Inflammatory macrophage treated with lipopolysaccharide for 1 hour (primary cell): ENCODE data around the gene BEST4.
A peak's percentile ranks its signal among the peaks of the same experiment; 100 is the strongest.
"Not testable (repeated sequence)": the region's sequence is repeated elsewhere in the genome, so short reads cannot be mapped to it uniquely, and the experiment has no call there.

Source experiments
- DNase-seq, 2 donors: peaks; one replicate each; pipeline ENCODE4 v3.0.0-alpha.2; 2020 to 2022

BEST4 gene

DNA sequence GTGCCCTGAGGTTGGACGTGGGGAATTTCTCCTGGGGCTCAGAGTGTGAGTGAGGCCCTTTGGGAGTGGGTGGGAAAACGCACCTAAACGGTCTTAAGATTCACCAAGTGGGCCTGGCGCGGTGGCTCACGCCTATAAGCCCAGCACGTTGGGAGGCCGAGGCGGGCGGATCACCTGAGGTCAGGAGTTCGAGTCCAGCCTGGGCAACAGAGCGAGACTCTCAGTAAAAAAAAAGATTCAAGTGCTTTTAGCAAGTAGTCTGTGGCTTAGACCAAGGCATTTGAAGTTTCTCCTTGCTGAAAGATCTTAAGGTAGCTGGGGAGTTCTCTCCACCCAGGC, 11.3 kb downstream of the BEST4 start:
- DNase-seq = no peak

DNA sequence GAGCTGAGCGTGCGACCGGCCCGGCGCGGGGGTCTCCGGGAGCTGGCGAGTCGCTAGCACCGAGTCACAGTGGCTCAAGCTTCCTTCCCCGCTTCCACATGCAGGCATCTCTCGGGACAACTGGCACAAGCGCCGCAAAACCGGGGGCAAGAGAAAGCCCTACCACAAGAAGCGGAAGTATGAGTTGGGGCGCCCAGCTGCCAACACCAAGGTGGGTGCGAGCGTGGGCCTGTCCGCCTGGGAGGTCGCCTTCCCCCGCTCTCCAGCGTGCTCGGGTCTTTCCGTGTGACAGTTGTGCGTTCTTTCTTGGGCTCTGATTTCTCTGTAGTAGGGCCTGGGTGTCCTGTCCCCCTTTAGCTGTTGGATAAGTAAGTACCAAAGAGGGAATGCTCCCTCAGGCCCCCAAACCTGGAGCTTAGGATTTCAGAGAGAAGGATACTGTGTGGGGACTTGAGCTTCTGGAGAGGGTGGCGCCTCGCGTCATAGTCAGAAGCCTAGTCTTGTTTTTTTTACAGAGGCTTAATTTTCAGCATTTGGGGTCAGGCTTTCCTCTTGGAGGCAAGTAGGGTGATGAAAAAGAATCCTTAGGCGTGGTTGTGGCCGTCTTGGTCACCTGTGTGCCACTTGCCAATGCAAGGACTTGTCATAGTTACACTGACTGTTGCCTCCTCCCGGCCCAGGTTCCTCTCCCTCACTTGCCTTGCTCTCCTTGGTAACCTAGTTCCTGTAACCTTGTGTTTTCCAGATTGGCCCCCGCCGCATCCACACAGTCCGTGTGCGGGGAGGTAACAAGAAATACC, 11.8 kb downstream of the BEST4 start:
- DNase-seq = peak; percentile 28

DNA sequence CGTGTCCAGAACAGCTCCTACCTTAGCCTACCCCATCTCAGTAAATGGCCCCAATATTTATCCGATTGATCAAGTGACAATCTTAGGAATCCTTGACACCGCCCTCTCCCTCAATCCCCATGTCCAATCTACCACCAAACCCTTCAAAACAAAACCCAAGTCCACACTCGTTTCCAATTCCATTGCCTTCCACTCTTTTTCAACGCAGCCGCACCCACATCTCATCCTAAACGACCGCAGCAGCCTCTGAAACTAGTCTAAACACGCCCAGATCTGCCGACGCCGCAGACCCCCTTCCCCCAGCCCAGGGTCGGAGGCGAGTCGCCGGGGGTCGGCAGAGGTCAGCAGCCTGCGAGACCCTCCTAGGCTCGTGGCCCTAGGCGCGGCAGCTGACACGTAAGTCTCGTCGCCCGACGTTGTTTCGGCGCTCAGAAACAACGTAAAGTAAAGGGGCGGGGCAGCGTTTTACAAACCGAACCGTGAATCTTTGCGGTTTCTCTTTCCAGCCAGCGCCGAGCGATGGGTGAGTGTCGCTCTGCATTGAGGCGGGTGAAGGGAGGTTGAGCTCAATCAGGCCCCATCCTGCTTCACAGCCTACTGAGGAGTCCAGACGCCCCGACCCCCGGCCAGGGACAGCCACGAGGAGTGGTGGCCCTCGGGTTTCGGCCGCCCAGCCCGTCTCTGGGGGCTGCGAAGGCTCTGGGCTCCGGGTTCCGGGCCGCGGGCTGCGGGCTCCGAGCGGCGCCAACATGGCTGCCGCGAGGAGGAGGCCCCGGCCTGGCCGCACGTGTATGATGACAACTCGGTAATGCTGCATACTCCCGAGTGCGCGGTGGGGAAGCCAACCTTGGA, 12.7 kb downstream of the BEST4 start, which contains the start of gene RPS8:
Gene RPS8 (plus strand): TSS at position 463 of the 852 bp plus-strand sequence. CDS start 57 bp downstream, at position 520.
- DNase-seq = peak; percentile 90 to 98

DNA sequence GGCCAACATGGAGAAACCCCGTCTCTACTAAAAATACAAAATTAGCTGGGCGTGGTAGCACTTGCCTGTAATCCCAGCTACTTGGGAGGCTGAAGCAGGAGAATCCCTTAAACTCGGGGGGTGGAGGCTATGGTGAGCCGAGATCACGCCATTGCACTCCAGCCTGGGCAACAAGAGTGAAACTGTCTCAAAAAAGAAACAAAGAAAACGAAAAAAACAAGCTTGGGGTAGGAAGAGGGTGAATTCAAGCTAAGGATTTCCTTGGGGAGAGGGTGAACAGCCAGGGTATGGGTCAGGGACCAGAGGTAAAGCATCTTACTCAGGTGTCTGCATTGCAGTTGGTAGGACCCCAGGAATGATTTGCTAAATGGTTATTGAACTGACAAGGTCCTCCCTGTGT, 21.5 kb downstream of the BEST4 start:
- DNase-seq = not testable (repeated sequence)

DNA sequence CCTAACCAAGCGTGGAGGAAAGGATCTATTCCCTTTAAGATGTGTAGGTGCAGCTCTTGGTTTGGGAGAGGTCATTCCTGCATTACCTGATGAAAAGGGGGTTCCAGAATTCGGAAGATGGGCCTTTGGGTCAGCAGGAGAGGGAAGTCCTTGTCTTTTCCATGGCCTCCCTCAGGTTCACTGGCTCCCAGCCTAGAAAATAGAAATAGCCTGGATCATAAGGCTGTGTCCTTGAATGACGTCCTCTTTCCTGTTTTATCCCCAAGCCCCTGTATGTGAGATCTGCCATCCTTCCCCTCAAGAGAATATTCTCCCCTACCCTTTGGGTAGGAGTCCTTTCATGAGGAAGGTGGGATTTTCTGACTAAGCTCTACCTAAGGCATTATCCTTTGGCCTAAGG, 27.1 kb downstream of the BEST4 start:
- no peak for DNase-seq

DNA sequence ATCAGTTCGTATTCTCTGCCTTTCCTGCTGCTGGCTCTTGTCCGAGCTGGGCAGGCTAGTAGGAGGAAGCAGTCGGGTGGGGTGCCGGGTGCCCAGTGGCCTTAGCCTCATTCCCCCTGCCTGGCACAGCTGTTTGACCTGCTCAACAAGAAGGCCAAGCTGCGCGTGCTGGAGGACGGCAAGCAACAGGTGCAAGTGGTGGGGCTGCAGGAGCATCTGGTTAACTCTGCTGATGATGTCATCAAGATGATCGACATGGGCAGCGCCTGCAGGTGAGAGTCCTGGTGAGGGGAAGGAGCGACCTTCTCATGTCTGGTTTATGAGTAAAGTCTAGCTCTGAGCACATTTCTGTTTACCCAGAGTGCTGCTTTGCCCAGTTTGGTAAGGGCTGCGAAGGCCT, 28.9 kb downstream of the BEST4 start:
- DNase-seq = no peak

DNA sequence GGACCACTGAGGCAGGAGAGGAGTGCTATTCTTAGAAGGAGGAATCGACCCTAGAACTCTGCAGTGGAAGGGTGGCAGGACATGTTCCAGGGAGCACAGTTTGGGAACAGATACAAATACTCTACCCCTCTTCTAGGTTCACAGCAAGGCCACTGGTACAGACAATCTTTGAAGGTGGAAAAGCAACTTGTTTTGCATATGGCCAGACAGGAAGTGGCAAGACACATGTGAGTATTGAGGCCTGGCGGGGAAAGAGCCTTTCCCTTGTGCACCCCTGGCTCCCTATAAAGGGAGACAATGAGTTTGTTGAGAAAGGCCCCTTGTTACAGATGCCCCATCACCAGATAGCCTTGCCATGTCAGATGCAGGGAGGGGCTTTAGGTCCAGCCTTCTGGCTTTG, 30.6 kb downstream of the BEST4 start:
- no peak for DNase-seq

DNA sequence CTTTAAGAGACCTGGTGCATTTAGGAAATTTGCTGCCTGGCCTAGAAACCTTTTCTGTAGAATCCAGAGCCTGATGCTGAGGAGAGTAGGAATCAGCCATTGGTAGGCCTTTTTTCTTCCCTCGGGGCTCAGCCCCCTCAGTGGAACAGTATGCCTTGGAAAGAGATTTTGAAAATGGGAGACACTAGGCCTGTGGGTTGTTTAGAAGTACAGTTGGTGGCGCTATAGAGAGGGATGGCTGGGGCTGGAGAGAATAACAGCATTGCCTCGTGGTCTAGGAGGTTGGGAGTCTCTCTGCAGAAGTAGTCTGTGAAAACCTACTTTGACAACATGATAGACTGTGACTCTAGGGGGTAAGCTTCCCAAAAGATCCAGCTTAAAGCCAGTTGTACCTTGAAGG, 40.1 kb downstream of the BEST4 start:
- DNase-seq = no peak

DNA sequence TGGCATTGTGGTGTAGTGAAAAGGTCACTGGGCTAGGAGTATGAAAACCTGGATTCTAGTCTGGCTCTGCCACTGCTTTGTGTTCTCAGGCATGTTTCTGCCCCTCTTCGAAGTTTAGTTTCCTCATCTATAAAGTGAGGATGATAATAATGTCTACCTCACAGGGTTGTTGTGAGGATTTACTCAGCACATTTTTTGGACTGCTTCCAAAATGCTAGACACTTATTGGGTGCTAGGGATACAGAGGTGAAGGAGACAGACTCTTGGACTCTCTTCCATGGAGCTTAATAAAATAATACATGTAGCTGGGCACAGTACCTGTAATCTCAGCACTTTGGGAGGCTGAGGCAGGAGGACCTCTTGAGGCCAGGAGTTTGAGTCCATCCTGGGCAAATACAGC, 44.8 kb downstream of the BEST4 start:
- no peak for DNase-seq

DNA sequence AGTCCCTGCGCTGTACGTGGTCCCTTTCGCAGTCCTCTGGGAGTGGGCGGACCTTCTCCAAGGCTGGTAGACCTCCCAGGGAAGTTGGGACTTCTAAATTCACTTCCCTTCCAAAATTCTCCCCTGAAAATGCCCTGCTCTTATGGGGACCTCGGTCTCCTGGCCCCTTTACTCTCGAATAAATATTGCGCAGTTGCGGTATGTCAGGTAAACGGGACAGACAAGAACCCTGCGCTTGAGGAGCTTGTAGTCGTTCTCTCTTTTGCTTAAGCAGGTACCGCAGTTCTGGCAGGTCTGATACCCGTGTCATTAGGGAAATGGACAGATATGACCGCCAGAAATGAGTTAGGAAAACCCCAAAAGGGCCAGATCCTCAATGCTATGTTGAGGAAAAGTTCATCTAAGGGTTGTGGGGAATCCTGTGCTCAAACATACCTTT, 47.8 kb downstream of the BEST4 start:
- no peak for DNase-seq

DNA sequence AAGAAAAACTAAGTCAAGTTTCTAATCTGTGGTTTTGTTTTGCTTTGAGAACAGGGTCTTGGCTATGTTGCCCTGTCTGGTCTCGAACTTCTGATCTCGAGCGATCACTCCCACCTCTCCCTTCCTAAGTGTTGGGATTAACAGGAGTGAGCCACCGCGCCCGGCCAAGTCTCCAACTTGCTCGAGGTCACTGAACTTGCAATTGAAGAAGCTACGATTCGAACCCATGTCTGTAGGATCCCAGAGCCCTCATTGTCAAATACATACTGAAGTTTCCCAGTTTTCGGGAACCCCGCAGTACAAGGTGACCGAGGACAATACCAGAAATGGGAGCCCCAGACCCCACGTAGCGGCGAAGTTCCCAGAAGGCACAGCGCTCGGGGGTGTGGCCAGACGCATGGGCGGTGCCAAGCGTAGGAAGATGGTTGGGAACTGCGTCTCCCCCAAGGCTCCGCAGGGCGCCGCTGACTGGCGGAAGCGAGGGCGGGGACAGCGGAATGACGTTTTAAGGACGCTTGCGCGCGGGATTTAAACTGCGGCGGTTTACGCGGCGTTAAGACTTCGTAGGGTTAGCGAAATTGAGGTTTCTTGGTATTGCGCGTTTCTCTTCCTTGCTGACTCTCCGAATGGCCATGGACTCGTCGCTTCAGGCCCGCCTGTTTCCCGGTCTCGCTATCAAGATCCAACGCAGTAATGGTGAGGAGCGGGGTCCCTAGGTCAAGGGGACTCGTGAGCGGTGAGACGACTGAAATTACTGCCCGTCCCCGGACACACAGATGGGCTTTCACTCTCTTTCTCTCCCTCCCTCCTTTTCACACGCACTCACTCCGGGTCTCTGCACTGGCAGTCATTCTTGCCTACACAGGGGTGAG, 48.4 kb downstream of the BEST4 start, which contains the start of gene KIF2C:
Gene KIF2C (plus strand): TSS at position 531 of the 872 bp plus-strand sequence. CDS start 96 bp downstream, at position 627.
- peak; percentile 98 to 99 for DNase-seq

DNA sequence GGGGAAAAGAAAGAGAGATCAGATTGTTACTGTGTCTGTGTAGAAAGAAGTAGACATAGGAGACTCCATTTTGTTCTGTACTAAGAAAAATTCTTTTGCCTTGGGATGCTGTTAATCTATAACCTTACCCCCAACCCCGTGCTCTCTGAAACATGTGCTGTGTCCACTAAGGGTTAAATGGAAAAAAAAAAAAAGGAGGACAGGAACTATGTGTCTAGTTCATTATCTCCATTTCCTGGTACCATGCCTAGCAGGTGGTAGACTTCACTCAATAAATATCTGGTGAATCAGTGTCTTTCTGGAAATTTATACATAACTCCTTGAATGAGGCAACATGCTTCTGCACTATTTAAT, 49.0 kb downstream of the BEST4 start:
- not testable (repeated sequence) for DNase-seq

DNA sequence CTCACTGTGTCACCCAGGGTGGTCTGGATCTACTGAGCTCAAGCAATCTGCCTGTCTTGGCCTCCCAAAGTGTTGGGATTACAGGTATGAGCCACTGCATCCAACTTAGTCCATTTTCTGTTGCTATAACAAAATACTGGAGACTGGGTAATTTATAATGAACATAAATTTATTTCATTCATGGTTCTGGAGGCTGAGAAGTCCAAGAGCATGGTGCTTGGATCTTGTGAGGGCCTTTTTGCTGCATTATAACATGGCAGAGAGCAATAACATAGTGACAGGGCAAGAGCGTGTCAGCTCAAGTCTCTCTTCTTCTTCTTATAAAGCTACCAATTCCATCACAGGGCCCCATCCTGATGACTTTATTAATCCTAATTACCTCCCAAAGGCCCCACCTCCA, 52.0 kb downstream of the BEST4 start:
- no peak for DNase-seq

DNA sequence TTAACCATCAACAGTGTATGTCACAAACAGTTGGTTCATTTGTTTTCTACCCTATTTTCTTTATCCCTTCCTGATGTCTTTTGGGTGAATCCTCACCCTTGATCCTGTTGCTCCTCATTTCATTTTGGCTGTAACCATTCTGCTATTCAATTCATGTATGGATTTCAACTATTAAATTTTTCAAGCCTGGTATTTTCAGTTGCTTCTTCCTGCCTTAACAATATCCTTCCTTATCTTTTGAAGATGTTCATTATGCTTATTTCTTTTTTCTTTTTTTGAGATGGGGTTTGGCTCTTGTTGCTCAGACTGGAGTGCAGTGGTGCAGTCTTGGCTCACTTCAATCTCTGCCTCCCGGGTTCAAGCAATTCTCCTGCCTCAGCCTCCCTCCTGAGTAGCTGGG, 54.2 kb downstream of the BEST4 start:
- DNase-seq = no peak
